Sigmoid colon (tissue), 7 donors: ENCODE measurements around the gene ZNF385A. TPM values are rescaled to one million over a fixed set of nuclear protein-coding genes. Genes with fewer than 3 reads are reported as not detected.

Source experiments
- DNase-seq: peaks from one replicate; pipeline ENCODE4 v3.0.0-alpha.2; 2019
- H3K27ac ChIP-seq, 4 donors: fragments of 200-600 bp; sonication (generic); one replicate each; pipeline ENCODE4 v1.5.1; 2016 to 2019; ENCODE audit warnings: mild to moderate bottlenecking in 1 of 4
- H3K27me3 ChIP-seq, 3 donors: fragments of 200-600 bp; sonication (generic); one replicate each; pipeline ENCODE4 v1.5.1; 2019; ENCODE audit warnings: mild to moderate bottlenecking in 1 of 3
- H3K36me3 ChIP-seq, 4 donors: fragments of 200-600 bp; sonication (generic); one replicate each; pipeline ENCODE4 v1.5.1; 2016 to 2019
- H3K4me1 ChIP-seq, 4 donors: fragments of 200-600 bp; sonication (generic); one replicate each; pipeline ENCODE4 v1.5.1; 2017 to 2019
- H3K4me3 ChIP-seq, 4 donors: fragments of 200-600 bp; sonication (generic); one replicate each; pipeline ENCODE4 v1.5.1; 2017 to 2019; ENCODE audit warnings: mild to moderate bottlenecking in 2 of 4, moderate library complexity in 1 of 4
- H3K9me3 ChIP-seq, 4 donors: fragments of 200-600 bp in 3 of 4; sonication (generic) in 3 of 4; one replicate each; pipeline versions ENCODE4 v1.5.1 to v1.6.1; 2013 to 2019
- EP300 ChIP-seq, 4 donors: sonication (generic); formaldehyde crosslinking; IDR thresholded peaks; one replicate each; pipeline ENCODE4 v1.6.1; 2017; ENCODE audit warnings: antibody characterized with exemption in 4 of 4
- POLR2A ChIP-seq, 2 donors: fragments of 450-650 bp; IDR thresholded peaks; one replicate each; pipeline ENCODE4 v1.6.1; 2016; ENCODE audit warnings: antibody characterized with exemption in 2 of 2, mild to moderate bottlenecking in 2 of 2, moderate library complexity in 2 of 2
- POLR2AphosphoS5 ChIP-seq, 4 donors: sonication (generic); formaldehyde crosslinking; IDR thresholded peaks; one replicate each; pipeline ENCODE4 v1.6.1; 2017; ENCODE audit warnings: antibody characterized with exemption in 4 of 4
- WGBS, 2 donors: extraction: QIAGEN DNeasy Blood & Tissue Kit; methylation state at CpG; one replicate each; pipeline ENCODE4 v1.1.7; 2013; 5-methylcytosine and 5-hydroxymethylcytosine counted together
- intact Hi-C: fragments of 100-400 bp; cut with DNase I; formaldehyde crosslinking; loops from one replicate; pipeline ENCODE4 v1.15.1; 2023
- polyA plus RNA-seq, 3 donors: library from polyadenylated mRNA; stranded (reverse); fragments of 200-250 nt; gene quantifications; one replicate each; pipeline ENCODE4 v1.2.3, GENCODE V29; 2013
- total RNA-seq, 4 donors: library from RNA; depleted of rRNA; stranded (reverse); fragments of >200 nt; gene quantifications; one replicate each; pipeline ENCODE4 v1.1.0, GENCODE V29; 2016
- TF ChIP-seq, protein P1 (sequence below), 4 experiments: fragments of 450-650 bp in 3 of 4; fragments of 200-600 bp in 1 of 4; IDR thresholded peaks; one replicate each; pipeline ENCODE4 v1.5.1; 2016 to 2019; ENCODE audit warnings: antibody characterized with exemption in 4 of 4, mild to moderate bottlenecking in 3 of 4, moderate library complexity in 2 of 4
- donor health status: healthy with polysubstance abuse.
- donor health status: Bipolar disorder and iron deficiency.
- donor health status: healthy.

The ZNF385A gene
- total and polyA plus RNA-seq, 7 donors: 4.4 to 19.2 (median 8.4) TPM

DNA sequence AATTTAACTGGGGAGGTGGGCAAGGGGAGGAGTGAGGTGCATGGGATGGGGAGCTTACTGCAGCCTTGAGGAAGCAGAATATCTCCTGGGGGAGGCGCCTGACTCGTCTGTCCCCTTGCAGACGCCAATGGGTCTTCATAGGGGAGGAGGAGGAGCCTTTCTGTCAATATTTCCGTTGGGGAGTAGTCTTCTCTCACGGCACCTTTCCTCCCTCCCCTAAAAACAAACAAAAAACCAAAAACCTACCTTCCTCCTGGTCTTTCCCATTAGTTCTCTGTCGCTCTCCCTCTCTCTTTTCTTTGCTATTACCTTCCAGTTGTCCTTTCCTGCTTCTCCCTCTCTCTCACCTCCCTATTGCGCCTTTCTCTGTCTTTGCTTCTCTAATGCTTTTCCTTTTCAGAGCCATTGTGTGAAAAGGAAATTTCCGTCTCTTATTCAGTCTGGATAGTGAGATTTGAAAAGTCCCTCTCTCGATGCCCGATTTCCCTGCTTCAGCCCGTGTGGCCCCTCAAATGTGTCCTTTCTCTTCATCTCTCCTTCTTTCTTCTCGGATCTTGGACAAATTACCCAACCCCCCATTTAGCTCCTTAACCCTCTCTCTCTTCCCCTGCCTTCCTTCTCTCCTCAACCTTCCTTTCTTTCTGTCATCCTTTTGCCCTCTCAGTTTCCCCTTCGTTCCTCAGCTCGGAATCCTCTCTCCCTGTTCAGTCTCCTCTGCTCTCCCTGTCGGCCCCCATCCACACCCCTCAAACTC is 26.2 kb downstream of the ZNF385A start:
- DNase-seq: no peak
- intact Hi-C loops: loop anchor here (2.0 kb wide), 1 partner anchor 34 kb away; the partner anchor contains the start of gene COPZ1
- H3K36me3 ChIP-seq: no peaks in the 10 kb centered on the region
- H3K9me3 ChIP-seq: no peaks in the 10 kb centered on the region
- peak overlapping the region; percentile 42 to 59 (median 57) for H3K4me3 ChIP-seq
- peaks cover 0 to 60% (median 53%) of the 10 kb centered on the region in 4 donors for H3K4me1 ChIP-seq
- peak overlapping the region; percentile 85 to 91 (median 87) for H3K27ac ChIP-seq
- no peak for TF ChIP-seq EP300 (IDR thresholded peaks at IDR 0.05)
- TF ChIP-seq, protein P1, sequence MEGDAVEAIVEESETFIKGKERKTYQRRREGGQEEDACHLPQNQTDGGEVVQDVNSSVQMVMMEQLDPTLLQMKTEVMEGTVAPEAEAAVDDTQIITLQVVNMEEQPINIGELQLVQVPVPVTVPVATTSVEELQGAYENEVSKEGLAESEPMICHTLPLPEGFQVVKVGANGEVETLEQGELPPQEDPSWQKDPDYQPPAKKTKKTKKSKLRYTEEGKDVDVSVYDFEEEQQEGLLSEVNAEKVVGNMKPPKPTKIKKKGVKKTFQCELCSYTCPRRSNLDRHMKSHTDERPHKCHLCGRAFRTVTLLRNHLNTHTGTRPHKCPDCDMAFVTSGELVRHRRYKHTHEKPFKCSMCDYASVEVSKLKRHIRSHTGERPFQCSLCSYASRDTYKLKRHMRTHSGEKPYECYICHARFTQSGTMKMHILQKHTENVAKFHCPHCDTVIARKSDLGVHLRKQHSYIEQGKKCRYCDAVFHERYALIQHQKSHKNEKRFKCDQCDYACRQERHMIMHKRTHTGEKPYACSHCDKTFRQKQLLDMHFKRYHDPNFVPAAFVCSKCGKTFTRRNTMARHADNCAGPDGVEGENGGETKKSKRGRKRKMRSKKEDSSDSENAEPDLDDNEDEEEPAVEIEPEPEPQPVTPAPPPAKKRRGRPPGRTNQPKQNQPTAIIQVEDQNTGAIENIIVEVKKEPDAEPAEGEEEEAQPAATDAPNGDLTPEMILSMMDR (IDR thresholded peaks at IDR 0.05): no peak
- 5 to 10% methylated on average over 15 of the region's 15 CpGs for WGBS, 2 donors
- H3K27me3 ChIP-seq: no peaks in the 10 kb centered on the region

DNA sequence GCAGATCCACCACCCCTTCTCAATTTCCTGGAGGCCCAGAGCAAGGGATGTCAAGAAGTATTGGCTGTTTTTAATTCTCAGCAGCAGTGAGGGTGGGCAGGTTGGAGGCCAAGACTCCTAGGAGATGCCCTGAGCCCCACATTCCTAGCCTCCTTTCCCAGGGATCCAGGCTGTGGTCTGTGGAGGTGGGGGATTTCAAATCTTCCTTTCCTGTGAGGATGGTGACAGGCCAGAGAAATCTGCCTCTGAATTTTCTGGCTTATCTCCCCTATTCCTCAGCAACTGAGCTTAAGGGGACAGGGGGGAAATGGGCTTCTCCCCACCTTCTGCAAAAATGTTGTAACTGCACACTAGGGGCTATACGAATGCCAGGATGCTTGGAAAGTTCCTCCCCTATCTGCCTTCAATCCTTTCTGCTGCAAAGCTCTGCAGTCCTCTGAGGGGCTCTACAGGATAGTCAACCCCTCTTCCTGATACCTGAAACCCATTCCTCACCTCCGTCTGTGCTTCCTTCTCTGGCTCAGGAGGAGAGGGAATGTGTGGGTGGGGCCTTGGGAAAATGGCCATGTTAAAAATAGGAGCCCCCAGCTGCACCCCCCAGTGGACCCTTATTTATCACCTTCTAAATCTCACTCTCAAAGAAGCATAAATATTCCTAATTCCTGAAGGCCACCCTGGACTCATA is 26.9 kb downstream of the ZNF385A start:
- 69 to 71% methylated on average over 2 of the region's 2 CpGs for WGBS, 2 donors
- TF ChIP-seq EP300 (IDR thresholded peaks at IDR 0.05): no peak
- no peak for TF ChIP-seq POLR2AphosphoS5 (IDR thresholded peaks at IDR 0.05)
- TF ChIP-seq POLR2A (IDR thresholded peaks at IDR 0.05): no peak
- TF ChIP-seq, protein P1 (IDR thresholded peaks at IDR 0.05): no peak
- peak overlapping the region in 1 of 4 donors; percentile 57 for H3K4me3 ChIP-seq
- no peaks in the 10 kb centered on the region for H3K9me3 ChIP-seq
- no peaks in the 10 kb centered on the region for H3K36me3 ChIP-seq
- intact Hi-C loops: loop anchor here (2.0 kb wide), 1 partner anchor 33 kb away; the partner anchor contains the start of gene COPZ1
- peak overlapping the region in 3 of 4 donors; percentile 86 to 91 (median 88) for H3K27ac ChIP-seq
- DNase-seq: no peak
- H3K4me1 ChIP-seq: peaks cover 0 to 68% (median 60%) of the 10 kb centered on the region in 4 donors
- no peaks in the 10 kb centered on the region for H3K27me3 ChIP-seq

- intact Hi-C loops: no loop called here
- Histone ChIP-seq H3K27ac (peak overlapping the region in 3 of 4 donors; percentile 86 to 91 (median 88)), H3K36me3 (no peaks in the 10 kb centered on the region), H3K9me3 (no peaks in the 10 kb centered on the region), H3K4me3 (no peak overlapping the region), H3K4me1 (peaks cover 2 to 75% (median 67%) of the 10 kb centered on the region in 4 donors), H3K27me3 (no peaks in the 10 kb centered on the region)
- no peak for DNase-seq
- 88 to 91% methylated on average over 4 of the region's 4 CpGs for WGBS, 2 donors
- no peak for TF ChIP-seq EP300 (IDR thresholded peaks at IDR 0.05)
- TF ChIP-seq, protein P1 (IDR thresholded peaks at IDR 0.05): no peak
- no peak for TF ChIP-seq POLR2AphosphoS5 (IDR thresholded peaks at IDR 0.05)
- no peak for TF ChIP-seq POLR2A (IDR thresholded peaks at IDR 0.05)
Measured at GRCh38 chr12:54356951-54357356, 27.6 kb downstream of the ZNF385A start.

- intact Hi-C loops: no loop called here
- Histone ChIP-seq H3K4me1 (peaks cover 3 to 82% (median 74%) of the 10 kb centered on the region in 4 donors), H3K27me3 (no peaks in the 10 kb centered on the region), H3K4me3 (no peak overlapping the region), H3K36me3 (no peaks in the 10 kb centered on the region), H3K27ac (peak overlapping the region in 3 of 4 donors; percentile 86 to 91 (median 88)), H3K9me3 (no peaks in the 10 kb centered on the region)
- 74 to 83% methylated on average over 3 of the region's 3 CpGs for WGBS, 2 donors
- DNase-seq: no peak
- TF ChIP-seq POLR2AphosphoS5 (IDR thresholded peaks at IDR 0.05) (peak in 2 of 4 donors; percentile 29 to 78), EP300 (IDR thresholded peaks at IDR 0.05) (peak in 2 of 4 donors; percentile 46 to 82)
- TF ChIP-seq, protein P1 (IDR thresholded peaks at IDR 0.05): no peak
Measured at GRCh38 chr12:54356228-54356627, 28.3 kb downstream of the ZNF385A start.
